Activated naive CD8-positive, alpha-beta T cell treated with anti-CD3 and anti-CD28 coated beads for 36 hours (primary cell): ENCODE results near the gene SPATA2L. TPM values are rescaled to one million over a fixed set of nuclear protein-coding genes. Genes with fewer than 3 reads are reported as not detected.
A peak's percentile ranks its signal among the peaks of the same experiment; 100 is the strongest.

ENCODE experiments used
- DNase-seq: peaks from one replicate; pipeline ENCODE4 v3.0.0; 2021
- H3K27ac Mint-ChIP-seq: one replicate; pipeline ENCODE4 v1.8.0; 2022; ENCODE audit warnings: mild to moderate bottlenecking, moderate library complexity, mixed read lengths
- H3K27me3 Mint-ChIP-seq: one replicate; pipeline ENCODE4 v1.8.0; 2022; ENCODE audit warnings: mild to moderate bottlenecking, mixed read lengths
- H3K36me3 Mint-ChIP-seq: one replicate; pipeline ENCODE4 v1.8.0; 2021; ENCODE audit warnings: mild to moderate bottlenecking, mixed read lengths
- H3K4me1 Mint-ChIP-seq: one replicate; pipeline ENCODE4 v1.8.0; 2021; ENCODE audit warnings: mixed read lengths
- H3K4me3 Mint-ChIP-seq: one replicate; pipeline ENCODE4 v1.8.0; 2022; ENCODE audit warnings: mild to moderate bottlenecking, moderate library complexity, mixed read lengths
- H3K9me3 Mint-ChIP-seq: one replicate; pipeline ENCODE4 v1.8.0; 2022; ENCODE audit warnings: mixed read lengths
- total RNA-seq, 2 experiments: library from RNA; stranded (reverse); gene quantifications; one replicate each; pipeline ENCODE4 v1.2.3, GENCODE V29; 2021

The SPATA2L gene, protein sequence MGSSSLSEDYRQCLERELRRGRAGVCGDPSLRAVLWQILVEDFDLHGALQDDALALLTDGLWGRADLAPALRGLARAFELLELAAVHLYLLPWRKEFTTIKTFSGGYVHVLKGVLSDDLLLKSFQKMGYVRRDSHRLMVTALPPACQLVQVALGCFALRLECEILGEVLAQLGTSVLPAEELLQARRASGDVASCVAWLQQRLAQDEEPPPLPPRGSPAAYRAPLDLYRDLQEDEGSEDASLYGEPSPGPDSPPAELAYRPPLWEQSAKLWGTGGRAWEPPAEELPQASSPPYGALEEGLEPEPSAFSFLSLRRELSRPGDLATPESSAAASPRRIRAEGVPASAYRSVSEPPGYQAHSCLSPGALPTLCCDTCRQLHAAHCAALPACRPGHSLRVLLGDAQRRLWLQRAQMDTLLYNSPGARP
- total RNA-seq = 1 to 10 TPM; 3.2 to 3.3 TPM

DNA sequence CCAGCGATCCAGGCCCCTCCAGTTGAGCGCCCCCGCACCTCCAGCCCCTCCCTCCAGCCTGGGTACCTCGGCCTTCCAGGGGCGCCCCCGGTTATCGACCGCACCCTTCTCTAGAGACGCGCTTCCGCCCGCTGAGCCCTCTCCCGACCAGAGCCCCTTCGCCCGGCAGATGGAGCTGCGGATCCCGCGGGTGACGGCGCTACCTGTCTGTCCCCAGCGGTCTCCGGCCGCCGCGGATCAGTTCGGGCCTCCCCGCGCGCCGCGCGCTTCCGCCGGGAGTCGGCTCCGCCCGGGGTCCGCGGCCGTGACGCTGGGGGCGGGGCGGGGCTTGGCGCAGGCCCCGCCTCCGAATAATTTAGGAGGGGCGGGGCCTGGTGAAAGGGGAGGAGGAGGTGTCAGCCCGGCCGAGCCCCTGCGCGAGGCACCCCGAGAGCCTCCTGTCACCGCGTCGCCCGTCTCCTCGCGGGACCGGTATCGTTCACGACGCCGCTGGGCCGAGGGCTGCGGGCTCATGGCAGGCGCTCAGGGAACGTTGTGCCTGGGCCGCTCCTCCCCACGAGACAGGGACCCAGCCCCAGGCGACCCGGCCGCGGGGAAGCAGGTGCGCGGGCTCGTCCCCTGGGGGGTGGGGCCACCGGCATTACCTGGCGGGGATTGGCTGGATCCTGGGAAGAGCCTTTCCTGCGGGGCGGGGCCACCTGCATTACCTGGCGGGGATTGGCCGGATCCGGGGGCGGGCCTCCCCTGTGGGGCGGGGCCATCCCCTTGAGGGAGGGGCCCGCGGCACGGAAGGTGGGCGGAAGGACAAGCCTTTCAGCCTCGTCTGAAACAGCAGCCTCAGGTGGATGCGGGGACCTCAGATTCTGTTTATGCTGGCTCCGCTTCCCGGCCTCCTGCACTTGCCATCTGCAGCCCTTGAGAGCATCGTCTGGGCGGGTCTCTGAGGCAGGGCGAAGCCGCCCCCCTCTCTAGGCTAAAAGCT, at the start of gene SPATA2L:
SPATA2L (minus strand) TSS at position 281 of the 982 bp plus-strand sequence. CDS start 473 bp downstream, outside the sequence.
- H3K27me3 Mint-ChIP-seq = no peaks in the 10 kb centered on the region

DNA sequence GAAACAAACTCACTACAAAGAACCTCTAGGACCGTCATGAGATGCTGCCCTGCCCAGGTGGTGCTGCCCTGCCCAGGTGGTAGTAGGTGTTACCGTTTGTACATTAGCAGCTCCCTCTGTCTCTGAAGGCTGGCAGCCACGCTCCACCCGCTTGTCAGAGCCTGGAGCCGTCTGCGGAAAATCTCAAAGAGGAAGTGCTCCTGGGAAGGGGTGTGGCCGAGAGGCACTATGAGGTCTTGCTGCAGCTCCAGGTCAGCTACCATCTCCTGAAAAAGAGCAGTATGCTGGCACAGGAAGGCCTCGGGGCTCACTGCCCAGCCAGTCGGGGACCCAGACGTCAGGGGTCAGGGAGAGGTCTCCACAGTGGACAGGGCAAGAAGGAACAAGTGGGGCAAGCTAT, 48.1 kb upstream of the SPATA2L start:
- Mint-ChIP-seq H3K9me3 (no peaks in the 10 kb centered on the region), H3K36me3 (peaks cover 26% of the 10 kb centered on the region), H3K27ac (no peak overlapping the region), H3K27me3 (no peaks in the 10 kb centered on the region), H3K4me3 (no peak overlapping the region), H3K4me1 (peaks cover 4% of the 10 kb centered on the region)
- DNase-seq = no peak

More for the DNA sequence above, at the start of gene SPATA2L:
- peaks cover 16% of the 10 kb centered on the region for H3K4me1 Mint-ChIP-seq
- H3K9me3 Mint-ChIP-seq = no peaks in the 10 kb centered on the region
- H3K36me3 Mint-ChIP-seq = peaks cover 1% of the 10 kb centered on the region
- DNase-seq = peak; percentile 98
- peak within 1 kb of the TSS; percentile 77 for H3K27ac Mint-ChIP-seq
- peak within 1 kb of the TSS; percentile 77 for H3K4me3 Mint-ChIP-seq

DNA sequence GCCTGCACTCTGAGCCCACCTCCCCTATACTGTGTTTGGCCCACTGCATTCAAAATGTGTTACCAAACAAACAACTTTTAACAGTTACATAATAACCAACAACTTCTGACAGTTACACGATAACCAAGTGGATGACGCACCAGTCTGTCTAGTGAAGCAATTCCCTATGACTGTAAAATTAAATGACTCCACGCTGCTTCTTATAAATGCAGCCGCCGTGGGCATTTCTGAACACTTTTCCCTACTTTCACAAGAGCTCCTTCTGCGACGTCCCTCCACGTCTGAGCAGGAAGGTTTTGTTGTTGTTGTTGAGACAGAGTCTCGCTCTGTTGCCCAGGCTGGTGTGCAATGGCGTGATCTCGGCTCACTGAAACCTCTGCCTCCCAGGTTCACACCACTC, 47.4 kb upstream of the SPATA2L start:
- H3K4me1 Mint-ChIP-seq = peaks cover 6% of the 10 kb centered on the region
- H3K4me3 Mint-ChIP-seq = no peak overlapping the region
- DNase-seq = no peak
- no peaks in the 10 kb centered on the region for H3K27me3 Mint-ChIP-seq
- H3K36me3 Mint-ChIP-seq = peaks cover 31% of the 10 kb centered on the region
- H3K27ac Mint-ChIP-seq = no peak overlapping the region
- no peaks in the 10 kb centered on the region for H3K9me3 Mint-ChIP-seq

DNA sequence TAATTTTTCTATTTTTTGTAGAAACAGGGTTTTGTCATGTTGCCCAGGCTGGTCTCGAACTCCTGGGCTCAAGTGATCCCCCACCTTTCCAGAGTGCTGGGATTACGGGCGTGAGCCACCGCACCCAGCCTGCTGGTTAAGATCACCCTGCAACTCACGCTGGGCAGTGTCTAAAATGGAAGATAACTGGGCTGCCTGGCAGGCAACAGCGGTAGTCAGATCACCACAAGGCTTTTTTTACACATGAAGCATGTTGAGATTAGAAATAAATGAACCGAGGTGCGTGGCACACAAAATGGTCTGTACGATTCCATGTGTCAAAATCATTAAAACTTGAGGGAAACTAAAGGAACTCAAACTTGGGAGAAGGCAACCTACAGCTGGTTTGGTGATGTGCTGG, 46.6 kb upstream of the SPATA2L start:
- no peak overlapping the region for H3K4me3 Mint-ChIP-seq
- no peak overlapping the region for H3K27ac Mint-ChIP-seq
- peaks cover 6% of the 10 kb centered on the region for H3K4me1 Mint-ChIP-seq

DNA sequence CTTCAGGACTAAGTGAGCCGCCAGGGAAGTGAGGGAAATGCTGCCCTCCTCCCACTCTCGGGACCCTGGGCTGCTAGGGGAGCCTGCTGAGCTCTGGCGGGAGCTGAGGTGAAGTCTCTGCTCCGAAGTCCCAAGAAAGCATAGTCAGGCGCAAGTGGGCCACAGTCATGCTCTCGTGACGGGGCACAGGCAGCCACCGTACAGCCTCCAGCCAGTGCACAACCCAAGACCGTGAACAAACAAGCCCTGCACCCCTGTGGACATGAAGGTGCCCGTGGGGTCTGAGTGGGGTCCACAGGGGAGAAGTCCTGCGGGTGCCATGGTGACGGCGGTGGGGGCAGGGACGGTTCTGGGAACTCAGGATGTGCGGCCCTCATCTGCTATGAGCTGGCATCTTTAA, 44.5 kb upstream of the SPATA2L start:
- Mint-ChIP-seq H3K36me3 (peaks cover 32% of the 10 kb centered on the region), H3K9me3 (no peaks in the 10 kb centered on the region), H3K4me3 (no peak overlapping the region), H3K27ac (no peak overlapping the region), H3K27me3 (no peaks in the 10 kb centered on the region), H3K4me1 (peaks cover 8% of the 10 kb centered on the region)
- DNase-seq = no peak

More for the DNA sequence above, 46.6 kb upstream of the SPATA2L start:
- H3K27me3 Mint-ChIP-seq = no peaks in the 10 kb centered on the region
- DNase-seq = no peak
- no peaks in the 10 kb centered on the region for H3K9me3 Mint-ChIP-seq
- H3K36me3 Mint-ChIP-seq = peaks cover 31% of the 10 kb centered on the region

DNA sequence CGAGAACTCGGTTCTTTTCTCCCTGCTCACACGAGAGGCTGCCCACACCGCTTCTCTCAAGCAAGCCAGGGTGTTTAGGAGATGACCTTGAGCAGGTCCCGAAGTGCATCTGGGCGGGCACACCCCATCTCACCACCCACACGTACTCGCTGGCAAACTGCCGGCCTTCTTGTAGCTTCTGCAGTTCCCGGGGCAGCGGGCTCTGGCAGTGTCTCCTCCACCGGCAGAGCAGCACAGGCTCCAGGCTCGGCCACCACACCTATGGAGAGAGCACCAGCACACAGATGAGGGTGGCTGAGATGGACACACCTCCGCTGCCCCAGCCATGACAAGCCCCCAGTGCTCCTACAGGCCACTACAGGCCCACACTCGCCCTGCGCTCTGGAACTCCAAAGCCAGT, 43.3 kb upstream of the SPATA2L start:
- Mint-ChIP-seq H3K27ac (no peak overlapping the region), H3K36me3 (peaks cover 31% of the 10 kb centered on the region), H3K4me3 (no peak overlapping the region)

DNA sequence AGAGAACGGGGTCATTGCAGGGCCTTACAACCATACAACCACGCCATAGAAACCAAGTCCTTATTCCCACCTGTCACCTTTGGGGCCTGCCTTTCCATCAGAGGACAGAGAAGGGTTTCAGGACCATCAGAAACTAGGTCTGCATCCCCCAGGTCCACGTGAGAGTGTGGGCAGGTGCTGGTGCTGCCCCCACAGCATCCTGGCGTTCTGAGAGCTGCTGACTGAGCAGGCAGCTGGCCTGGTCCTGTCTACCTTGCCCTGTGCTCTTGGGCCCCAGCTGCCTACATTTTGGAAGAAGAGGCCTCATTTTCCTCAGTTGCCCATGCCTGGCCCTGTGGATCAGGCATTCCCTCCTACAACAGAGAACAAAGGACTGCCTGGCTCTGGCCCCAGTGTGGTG, 41.4 kb upstream of the SPATA2L start:
- Mint-ChIP-seq H3K4me3 (no peak overlapping the region), H3K27me3 (no peaks in the 10 kb centered on the region), H3K9me3 (no peaks in the 10 kb centered on the region), H3K27ac (peak overlapping the region; percentile 54), H3K4me1 (peaks cover 5% of the 10 kb centered on the region), H3K36me3 (peaks cover 36% of the 10 kb centered on the region)
- DNase-seq = no peak

More for the DNA sequence above, 43.3 kb upstream of the SPATA2L start:
- Mint-ChIP-seq H3K27me3 (no peaks in the 10 kb centered on the region), H3K4me1 (peaks cover 7% of the 10 kb centered on the region), H3K9me3 (no peaks in the 10 kb centered on the region)
- no peak for DNase-seq

DNA sequence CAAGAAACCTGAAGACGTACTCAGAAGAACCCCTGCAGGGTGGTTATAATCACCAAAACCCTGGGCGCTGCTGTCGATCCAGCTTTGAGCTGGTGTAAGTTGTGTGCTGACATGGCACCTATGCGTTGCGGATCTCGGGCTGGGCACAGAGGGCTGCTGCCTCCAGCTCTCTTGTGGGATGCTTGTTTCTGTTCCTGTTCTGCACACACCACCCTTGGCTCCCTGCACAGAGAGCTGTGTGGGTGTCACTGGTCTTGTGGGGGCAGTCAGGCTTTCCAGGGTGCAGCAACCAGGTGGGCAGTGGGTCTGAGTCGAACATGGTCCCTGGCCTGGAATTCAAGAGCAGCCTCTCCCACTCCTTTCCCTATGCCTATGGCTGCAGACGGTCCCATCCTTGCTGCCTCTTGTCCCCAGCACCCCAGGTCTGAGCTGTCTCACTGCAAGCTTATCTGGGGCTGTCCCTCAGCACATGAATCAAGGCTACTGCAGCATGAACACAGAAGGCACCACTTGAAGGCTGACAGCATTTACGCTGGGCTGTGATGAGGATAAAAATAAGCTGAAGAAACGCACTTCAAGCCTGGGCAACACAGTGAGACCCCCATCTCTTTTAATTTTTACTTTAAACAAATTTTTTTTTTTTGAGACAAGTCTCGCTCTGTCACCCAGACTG, 40.0 kb upstream of the SPATA2L start:
- Mint-ChIP-seq H3K36me3 (peaks cover 47% of the 10 kb centered on the region), H3K4me1 (peaks cover 19% of the 10 kb centered on the region), H3K27me3 (no peaks in the 10 kb centered on the region), H3K4me3 (no peak overlapping the region), H3K9me3 (no peaks in the 10 kb centered on the region), H3K27ac (peak overlapping the region; percentile 62)
- DNase-seq = no peak

DNA sequence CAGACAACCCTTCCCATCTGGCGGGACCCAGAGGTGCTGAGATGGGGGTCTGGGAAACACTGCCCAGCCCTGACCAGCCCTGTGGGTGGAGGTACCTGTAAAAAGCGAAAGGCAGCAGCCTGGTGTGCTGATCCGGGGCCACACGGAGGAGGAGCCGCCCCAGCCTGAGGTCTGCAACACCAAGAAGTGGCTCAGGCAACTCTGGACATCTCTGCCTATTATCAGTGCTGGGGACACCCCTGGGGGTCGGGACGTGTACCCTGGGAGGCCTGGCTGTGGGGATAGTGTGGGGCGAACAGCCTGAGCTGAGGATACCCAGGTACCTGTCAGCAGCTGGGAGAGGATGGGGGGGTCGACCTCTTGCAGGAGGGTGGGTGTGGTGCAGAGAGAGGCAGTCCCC, 37.9 kb upstream of the SPATA2L start:
- Mint-ChIP-seq H3K27me3 (no peaks in the 10 kb centered on the region), H3K4me1 (peaks cover 22% of the 10 kb centered on the region), H3K36me3 (peaks cover 50% of the 10 kb centered on the region), H3K4me3 (no peak overlapping the region), H3K27ac (peak overlapping the region; percentile 34), H3K9me3 (no peaks in the 10 kb centered on the region)
- no peak for DNase-seq

DNA sequence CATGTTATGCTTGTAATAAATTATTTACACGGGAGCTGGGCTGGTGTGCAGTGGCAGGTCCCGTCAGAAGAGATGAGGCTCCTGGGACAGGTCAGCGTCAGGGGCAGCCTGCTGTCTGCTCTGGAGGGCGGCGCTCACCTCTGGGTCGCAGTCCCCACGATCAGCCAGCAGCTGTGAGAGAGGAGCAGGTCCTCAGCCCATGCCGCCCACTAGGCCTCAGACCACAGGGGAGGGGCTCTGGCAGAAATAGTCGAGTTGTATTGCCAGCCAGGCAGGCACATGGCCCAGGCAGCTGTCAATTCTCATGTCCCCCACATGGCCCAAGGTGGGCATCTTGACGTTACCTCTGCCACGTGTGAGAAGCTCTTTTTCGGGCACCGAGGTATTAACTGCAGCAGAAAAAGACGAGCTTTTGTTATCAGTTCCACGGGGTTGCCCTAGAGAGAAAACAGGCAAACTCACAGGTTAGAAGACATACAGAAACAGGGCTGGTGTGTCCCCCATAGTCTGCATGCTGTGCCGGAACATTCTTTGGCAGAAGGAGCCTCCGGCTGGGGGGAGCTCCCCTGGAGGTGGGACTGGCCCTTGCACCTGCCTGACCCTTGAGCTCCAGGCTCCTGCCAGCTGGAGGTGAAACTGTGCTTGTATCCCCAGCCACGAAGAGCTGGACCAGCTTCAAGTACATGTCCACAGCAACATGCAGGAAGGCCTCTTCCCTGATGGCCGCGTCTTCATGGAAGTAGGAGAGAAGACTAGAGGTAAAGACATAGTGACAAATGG, 37.2 kb upstream of the SPATA2L start:
- DNase-seq = no peak
- no peaks in the 10 kb centered on the region for H3K27me3 Mint-ChIP-seq
- no peaks in the 10 kb centered on the region for H3K9me3 Mint-ChIP-seq
- no peak overlapping the region for H3K4me3 Mint-ChIP-seq
- peaks cover 49% of the 10 kb centered on the region for H3K36me3 Mint-ChIP-seq
- H3K27ac Mint-ChIP-seq = peak overlapping the region; percentile 66
- peaks cover 20% of the 10 kb centered on the region for H3K4me1 Mint-ChIP-seq

DNA sequence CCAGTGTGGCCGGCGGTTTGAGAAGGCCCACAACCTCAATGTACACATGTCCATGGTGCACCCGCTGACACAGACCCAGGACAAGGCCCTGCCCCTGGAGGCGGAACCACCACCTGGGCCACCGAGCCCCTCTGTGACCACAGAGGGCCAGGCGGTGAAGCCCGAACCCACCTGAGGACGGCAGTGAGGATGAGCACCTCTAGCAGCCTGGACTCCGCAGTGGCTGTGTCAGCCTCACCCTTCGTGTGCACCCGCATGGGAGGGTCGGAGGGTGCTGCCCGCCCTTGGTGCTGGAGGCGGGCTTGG, 36.5 kb upstream of the SPATA2L start:
- DNase-seq = no peak
- Mint-ChIP-seq H3K4me1 (peaks cover 23% of the 10 kb centered on the region), H3K27ac (peak overlapping the region; percentile 35), H3K27me3 (no peaks in the 10 kb centered on the region), H3K4me3 (no peak overlapping the region), H3K9me3 (no peaks in the 10 kb centered on the region), H3K36me3 (peaks cover 51% of the 10 kb centered on the region)

DNA sequence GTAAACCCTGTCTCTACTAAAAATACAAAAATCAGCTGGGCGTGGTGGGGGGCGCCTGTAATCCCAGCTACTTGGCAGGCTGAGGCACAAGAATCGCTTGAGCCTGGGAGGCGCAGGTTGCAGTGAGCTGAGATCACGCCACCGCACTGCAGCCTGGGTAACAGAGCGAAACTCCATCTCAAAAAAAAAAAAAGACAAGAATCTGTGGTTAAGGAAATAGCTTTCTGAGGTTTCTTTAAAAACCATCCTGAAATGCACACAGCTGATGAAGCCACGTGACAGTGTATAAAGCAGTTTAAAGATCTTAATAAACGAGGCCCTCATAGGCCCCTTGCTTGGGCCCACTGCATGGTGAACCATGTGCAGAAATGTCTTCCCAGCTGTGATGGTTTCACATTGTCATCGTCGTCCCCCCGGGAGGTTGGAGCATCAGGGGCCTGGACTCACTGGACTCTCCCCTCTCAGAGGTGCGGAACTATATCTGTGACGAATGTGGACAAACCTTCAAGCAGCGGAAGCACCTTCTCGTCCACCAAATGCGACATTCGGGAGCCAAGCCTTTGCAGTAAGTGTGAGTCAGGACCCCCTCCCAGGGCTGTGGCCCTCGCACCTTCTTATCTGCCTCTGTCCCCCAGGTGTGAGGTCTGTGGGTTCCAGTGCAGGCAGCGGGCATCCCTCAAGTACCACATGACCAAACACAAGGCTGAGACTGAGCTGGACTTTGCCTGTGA, 36.0 kb upstream of the SPATA2L start:
- Mint-ChIP-seq H3K4me1 (peaks cover 23% of the 10 kb centered on the region), H3K36me3 (peaks cover 53% of the 10 kb centered on the region), H3K27me3 (no peaks in the 10 kb centered on the region), H3K9me3 (no peaks in the 10 kb centered on the region), H3K27ac (peak overlapping the region; percentile 68), H3K4me3 (peak overlapping the region; percentile 22)
- DNase-seq = peak; percentile 55

DNA sequence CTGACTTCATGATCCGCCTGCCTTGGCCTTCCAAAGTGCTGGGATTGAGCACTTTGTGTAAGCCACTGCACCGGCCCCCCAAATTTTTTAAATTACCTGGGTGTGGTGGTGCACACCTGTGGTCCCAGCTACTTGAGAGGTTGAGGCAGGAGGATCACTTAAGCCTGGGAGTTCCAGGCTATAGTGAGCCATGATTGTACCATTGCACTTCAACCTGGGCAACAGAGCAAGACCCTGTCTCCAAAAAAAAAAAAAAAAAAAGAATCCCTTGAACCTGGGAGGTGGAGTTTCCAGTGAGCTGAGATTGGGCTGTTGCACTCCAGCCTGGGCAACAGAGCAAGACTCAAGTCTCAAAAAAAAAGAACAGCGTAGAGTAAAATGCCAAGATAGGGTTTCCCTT, 35.0 kb upstream of the SPATA2L start:
- Mint-ChIP-seq H3K36me3 (peaks cover 53% of the 10 kb centered on the region), H3K27ac (peak overlapping the region; percentile 68), H3K4me1 (peaks cover 28% of the 10 kb centered on the region), H3K9me3 (no peaks in the 10 kb centered on the region), H3K27me3 (no peaks in the 10 kb centered on the region), H3K4me3 (no peak overlapping the region)
- DNase-seq = no peak

DNA sequence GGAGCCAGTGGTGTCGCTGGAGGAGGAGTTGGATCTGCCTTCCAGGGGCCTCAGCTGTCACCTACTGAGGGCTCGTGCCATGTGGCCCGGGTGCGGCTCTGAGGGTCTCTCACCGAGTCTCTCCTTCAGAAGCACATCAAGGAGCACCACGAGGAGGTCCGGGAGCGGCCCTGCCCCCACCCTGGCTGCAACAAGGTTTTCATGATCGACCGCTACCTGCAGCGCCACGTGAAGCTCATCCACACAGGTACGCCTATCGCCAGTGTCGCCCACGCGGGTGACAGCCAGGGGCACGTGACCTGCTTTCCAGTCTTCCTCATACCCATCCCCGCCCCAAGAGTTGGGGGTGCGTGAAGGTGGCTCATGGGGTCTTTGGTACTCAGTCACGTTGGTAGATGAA, 32.3 kb upstream of the SPATA2L start:
- no peaks in the 10 kb centered on the region for H3K27me3 Mint-ChIP-seq
- DNase-seq = no peak
- peaks cover 36% of the 10 kb centered on the region for H3K4me1 Mint-ChIP-seq
- no peaks in the 10 kb centered on the region for H3K9me3 Mint-ChIP-seq
- peak overlapping the region; percentile 51 for H3K27ac Mint-ChIP-seq
- H3K36me3 Mint-ChIP-seq = peaks cover 52% of the 10 kb centered on the region
- no peak overlapping the region for H3K4me3 Mint-ChIP-seq
